HG03025 (cell line): Measurements from ENCODE around the gene LCN12.

ENCODE experiments used
- ATAC-seq: cut with Tn5 transposase; IDR thresholded peaks from one replicate; pipeline ENCODE4 v1.9.1; 2021; ENCODE audit warnings: mild to moderate bottlenecking, moderate library complexity; ENCODE audit not compliant: unreplicated experiment, low FRiP score

The LCN12 gene

DNA sequence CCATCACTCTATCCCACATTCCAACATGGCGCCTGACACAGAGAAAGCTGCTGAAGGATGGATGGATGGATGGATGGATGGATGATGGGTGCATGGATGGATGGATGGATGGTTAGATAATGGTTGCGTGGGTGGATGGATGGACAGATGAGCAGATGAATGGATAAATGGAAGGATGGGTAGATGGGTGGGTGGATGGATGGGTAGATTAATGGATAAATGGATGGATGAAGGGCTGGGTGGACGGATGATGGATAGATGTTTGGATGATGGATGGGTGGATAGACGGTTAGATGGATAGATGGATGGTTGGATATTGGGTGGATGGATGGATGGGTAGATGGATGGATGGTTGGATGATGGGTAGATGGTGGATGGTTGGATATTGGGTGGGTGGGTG, 4.5 kb downstream of the LCN12 start:
- no peak for ATAC-seq

DNA sequence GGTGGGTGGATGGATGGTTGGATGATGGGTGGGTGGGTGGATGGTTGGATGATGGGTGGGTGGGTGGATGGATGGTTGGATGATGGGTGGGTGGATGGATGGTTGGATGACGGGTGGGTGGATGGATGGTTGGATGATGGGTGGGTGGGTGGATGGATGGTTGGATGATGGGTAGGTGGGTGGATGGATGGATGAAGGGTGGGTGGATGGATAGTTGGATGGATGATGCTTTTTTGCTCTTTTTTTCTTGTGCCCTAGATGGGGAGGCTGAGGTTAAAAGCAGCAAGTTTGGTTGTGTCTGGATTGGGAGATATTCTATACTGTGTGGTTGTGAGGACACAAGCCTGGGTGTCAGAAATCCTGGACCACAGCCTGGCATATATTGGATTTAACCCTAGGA, 5.4 kb downstream of the LCN12 start:
- ATAC-seq, result no peak

DNA sequence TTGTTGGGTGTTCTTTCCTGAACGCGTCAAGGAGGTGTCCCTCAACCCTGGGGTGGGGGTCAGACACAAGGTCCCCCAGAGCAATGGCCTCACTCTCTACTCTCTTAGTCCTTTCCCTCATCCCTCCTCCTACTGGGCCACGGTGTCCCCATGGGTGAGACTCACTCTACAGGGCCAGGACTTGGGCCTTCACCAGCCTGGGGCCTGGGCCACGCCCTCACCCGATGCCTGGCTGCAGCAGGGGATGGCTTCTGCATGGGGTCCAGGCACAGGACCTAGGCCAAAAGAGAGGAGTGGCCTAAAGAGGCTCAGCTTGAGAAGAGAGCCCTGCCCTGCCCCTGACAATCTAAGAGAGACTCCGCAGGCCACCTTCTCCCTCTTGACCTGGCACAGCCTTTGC, 5.8 kb downstream of the LCN12 start:
- ATAC-seq, result no peak

DNA sequence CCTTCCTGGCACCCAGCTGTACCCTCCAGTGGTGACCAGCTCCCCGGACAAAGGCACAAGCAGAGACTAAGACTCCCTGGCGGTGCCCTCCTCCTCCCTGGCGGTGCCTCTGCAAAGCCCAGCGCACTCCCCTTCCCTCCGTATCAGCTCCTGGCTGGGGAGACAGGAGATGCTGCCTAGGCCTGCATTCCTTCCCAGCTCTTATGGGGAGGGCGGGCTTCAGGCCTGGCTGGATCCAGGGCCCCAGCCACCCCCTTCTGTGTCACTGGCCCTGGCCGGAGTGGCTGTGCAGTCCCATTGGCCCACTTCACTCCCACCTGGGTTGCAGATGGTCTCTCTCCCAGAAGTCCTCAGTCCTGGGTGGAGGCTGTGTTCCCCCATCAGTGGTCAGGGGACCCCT, 6.4 kb downstream of the LCN12 start:
- no peak for ATAC-seq

DNA sequence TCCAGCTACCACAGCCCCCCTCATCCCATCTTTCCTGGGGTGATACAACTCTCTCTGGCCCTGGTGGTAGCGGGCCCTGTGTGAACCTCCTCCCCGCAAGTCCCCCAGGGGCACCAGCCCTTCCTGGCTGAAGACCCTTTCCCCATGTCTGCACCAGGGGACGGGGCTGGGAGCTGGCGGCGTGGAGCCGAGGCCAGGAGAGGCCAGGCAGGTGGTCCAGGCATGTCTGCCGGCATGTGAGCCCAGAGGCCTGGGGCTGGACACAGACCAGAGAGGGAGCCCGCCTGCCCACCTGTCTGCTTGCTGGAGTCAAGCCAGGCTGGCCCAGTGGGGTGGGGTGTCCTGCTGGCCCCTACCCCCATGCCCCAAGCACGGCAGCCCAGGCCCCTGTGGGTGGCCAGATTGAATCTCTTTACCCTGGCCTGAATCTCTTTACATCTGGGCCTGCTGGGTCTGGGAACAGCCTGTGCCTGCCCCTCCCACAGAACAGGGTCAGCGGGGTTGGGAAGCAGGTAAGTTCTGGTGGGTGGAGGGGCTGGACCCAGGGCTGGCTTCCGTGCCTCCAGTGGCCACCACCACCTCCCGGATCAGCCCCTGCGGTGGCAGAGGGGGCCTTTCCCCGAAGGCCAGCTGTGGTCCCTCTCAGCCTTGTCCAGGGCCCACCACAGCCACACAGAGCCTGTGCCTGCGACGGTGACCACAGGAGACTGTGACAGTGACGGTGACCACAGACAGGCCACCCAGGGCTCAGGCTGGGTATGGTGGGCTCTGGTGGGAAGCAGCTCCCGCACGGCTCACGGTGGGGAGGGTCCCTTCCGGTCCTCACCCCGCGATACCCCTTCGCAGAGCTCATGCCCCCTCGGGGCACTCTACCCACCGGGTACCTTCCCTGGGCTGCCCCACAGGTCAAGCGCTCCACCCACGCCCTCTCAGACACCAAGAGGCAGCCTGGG, 7.1 kb downstream of the LCN12 start:
- no peak for ATAC-seq

DNA sequence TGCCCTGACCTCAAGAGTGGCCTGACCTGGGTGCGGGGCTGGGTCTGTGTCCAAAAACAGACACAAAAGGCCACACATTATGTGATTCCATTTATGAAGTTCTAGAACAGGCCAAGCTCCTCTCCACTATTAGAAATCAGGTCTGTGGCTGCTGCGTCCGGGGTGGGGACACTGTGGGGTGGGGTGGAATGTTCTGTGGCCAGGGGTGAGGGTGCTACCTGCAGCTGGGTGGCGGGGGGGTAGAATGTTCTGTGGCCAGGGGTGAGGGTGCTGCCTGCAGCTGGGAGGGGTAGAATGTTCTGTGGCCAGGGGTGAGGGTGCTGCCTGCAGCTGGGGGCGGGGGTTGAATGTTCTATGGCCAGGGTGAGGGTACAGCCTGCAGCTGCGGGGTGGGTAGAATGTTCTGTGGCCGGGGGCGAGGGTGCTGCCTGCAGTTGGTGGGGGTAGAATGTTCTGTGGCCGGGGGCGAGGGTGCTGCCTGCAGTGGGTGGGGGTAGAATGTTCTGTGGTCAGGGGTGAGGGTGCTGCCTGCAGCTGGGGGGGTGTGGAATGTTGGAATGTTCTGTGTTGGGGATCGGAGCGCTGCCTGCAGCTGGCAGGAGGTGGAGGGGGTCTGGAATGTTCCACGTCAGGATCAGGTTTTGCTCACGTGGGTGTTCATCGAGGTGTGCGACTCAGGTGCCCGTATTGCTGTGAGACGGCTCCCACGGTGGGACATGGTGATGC, 8.3 kb downstream of the LCN12 start:
- no peak for ATAC-seq

DNA sequence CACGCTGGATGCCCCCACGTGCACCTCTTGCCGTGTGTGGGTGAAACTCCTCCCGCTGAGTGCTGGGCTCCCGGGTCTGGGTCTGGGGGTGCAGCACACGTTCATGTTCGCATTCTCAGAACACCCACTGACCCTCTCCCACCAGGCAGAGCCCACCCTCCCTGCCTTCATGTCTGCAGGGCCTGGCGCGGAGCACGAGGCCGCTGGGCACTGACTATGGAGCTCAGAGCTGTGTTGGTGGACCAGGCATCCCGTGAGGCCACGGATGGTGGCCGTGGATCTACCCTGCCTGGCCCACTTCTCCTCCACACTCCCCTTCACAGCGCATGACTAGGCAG, 8.8 kb downstream of the LCN12 start:
- ATAC-seq, result no peak

DNA sequence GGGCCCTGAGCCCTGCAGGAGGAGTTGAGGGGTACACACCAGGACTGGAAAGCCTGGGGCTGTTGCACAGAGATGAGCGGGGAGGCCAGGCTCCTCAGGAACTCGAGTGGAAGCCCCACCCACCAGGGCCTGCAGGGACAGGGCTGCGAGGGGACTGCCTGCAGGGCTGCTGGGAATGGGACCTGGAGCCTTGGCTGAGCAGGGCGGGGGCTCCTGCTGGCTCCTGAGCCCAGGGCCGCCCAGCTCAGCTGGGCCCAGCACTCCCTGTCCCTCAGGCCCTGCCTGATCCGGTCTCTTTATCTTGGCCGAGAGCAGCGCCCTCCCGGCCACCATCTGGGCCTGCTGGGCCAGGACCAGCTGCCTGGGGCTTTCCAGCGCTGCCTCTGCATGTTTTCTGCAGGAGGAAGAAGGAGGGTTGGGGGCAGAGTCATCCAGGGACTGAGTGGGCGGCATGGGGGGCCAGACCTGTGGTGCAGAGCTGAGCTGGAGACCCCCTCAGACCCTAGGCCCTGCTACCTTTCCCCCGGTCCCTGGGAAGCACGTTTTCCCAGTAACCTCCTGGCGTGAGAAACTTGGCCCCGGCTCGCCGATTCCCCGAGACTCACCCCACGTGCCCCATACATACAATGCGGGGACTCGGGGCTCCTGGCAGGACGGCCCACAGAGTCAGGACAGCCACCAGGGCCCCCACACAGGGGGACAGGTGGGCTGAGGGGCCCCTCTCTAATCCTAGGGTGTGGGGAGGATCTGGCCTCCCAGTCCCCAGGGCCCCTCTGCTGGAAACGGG, 9.4 kb downstream of the LCN12 start:
- ATAC-seq, result no peak

DNA sequence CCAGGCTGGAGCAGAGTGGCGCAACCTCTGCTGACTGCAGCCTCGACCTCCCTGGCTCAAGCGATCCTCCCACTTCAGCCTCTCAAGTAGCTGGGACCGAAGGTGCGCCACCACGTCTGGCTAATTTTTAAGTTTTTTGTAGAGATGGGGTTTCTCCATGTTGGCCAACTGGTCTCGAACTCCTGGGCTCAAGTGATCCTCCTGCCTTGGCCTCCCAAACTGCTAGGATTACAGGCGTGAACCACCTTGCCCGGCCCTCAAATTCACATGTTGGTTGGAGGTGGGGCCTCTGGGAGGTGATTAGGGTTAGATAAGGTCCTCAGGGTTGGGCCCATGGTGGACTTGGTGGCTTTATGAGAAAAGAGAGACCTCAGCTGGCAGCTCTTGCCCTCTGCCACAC, 10.1 kb downstream of the LCN12 start:
- ATAC-seq, result no peak

DNA sequence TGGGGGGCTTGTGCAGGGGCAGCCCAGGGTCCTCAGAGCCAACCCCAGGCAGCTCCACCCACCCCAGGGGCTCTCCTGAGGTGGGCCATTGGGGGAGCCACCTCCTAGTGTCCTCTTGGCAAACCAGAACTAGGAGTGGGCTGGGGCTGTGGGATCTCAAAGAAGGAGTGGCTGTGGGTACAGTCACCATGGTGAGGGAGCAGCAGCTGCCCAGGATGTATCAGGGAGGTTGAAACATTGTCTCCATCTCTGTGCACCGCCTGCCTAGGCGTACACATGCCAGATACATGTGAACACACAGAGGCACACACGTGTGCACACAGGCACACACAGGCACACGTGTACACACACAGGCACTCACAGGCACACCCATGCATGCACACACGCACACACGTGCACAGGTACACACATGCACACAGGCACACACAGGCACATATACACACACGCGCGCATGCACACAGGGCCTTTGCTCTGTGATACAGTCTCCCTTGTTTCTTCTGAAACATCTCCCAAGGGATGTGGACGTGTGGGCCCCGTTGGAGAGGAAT, 10.7 kb downstream of the LCN12 start:
- ATAC-seq, result no peak

DNA sequence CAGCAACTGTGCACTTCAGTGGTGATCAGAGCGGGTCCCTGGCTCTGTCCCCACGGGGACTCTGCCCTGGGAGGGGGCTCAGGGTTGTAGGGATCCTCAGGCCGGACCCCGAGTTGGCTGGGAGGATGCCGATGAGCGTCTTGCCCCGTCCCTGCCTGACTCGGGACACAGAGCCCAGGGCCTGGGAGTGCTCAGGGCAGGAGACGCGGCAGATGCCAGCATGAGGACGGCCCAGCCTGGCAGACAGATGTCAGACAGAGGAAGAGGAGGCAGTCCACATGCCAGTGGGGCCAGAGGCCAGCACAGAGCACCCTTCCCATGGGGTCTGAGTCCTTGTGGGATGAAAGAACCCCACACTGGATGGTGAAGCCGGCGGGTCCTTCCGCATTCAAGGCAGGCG, 11.3 kb downstream of the LCN12 start:
- ATAC-seq, result no peak

DNA sequence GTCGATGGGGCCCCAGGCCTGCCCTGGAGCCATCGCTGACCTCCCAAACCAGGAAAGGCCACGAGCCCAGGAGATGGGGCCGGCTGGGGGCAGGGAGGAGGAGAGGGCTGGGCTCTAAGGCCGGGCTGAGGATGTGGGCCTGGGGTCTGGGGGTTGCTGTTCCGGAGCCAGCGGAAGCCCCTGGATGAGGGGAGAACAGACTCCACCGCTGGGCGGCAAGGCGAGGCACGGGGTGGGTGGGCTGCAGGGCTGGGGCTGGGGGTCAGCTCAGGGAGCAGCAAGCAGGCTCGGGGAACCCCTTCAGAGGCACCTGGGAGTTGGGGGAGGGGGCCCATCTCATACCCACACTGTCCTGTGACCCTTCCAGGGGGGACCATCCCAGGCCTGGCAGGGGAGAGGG, 11.7 kb downstream of the LCN12 start:
- no peak for ATAC-seq

DNA sequence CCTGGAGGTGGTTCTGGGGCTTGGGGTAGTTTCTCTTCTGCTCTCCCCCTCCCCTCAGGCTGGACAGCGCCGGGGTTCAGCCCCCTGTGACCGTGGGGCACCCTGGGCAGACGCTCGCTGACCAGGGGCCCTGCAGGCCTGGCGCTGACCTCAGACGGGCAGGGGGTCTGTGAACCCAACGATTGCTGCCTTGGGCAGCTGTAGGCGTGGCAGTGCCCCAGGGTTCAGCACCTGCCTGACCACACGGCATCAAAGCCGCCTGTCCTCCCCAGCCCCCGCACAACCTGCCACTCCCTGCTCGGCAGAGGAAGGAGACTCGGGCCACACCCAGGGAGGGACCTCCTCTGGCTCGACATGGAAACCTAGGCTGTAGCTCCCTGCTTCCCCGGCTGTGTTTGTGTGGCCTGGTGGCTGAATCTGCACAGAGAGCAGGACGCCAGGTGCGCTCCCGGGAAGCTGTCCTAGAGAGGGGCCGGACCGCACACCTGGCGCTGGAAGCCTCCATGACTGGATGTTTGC, 12.2 kb downstream of the LCN12 start:
- ATAC-seq, result no peak

DNA sequence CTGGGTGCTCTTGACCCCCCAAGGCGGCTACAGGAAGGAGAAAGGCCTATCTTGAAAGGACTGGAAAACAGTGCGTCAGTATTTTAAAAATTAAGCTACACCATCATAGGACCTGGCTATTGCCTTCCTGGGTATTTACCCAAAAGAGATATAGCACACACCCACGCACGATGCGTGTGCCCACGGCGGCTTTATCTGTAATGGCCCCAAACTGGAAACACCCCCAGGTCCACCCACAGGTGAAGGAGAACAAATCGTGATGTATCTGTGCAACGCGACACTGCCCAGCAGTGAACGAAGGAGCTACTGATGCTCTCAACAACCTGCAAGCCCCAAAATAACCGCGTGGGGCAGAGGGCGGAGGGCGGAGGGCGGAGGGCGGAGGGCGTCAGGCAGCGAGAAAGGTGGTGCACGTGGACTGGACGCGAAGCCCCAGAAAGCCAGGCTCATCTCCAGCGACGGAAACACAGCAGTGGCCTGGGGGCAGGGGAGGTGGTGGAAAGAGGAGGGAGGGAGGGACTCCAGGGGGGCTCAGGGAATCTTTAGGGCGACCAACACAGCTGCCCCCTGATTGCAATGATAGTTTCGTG, 12.9 kb downstream of the LCN12 start:
- no peak for ATAC-seq

DNA sequence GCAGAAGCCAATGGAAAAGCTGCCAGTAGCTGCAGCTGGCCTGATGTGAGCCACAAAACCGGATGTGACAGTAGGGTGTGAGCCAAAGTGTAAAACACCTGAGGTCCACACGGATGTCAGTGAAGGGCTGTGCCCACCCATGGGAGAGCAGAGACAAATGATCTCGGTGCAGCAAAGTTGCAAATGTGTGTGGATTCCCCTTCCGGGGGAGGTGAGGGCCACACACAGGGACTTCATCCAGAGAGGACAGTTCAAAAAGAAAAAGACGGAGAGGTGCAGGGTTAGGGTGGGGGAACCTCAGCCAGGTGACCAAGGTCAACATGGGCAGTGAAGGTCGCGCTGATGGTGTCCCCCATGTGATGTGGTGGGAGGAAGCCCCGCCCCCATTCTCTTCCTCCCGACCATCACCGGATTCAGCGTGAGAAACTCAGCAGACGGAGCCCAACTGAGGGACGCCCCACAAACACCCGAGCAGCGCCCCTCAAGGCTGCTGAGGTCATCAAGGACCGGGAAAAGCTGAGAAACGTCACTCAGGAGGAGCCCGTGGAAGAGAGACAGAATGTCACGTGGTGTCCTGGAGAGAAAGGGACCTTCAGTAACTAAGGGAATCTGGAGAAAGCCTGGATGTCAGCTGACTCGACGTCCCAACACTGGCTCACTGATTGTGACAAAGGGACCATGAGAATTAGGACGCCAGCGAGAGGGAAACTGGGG, 13.9 kb downstream of the LCN12 start:
- ATAC-seq, result no peak

DNA sequence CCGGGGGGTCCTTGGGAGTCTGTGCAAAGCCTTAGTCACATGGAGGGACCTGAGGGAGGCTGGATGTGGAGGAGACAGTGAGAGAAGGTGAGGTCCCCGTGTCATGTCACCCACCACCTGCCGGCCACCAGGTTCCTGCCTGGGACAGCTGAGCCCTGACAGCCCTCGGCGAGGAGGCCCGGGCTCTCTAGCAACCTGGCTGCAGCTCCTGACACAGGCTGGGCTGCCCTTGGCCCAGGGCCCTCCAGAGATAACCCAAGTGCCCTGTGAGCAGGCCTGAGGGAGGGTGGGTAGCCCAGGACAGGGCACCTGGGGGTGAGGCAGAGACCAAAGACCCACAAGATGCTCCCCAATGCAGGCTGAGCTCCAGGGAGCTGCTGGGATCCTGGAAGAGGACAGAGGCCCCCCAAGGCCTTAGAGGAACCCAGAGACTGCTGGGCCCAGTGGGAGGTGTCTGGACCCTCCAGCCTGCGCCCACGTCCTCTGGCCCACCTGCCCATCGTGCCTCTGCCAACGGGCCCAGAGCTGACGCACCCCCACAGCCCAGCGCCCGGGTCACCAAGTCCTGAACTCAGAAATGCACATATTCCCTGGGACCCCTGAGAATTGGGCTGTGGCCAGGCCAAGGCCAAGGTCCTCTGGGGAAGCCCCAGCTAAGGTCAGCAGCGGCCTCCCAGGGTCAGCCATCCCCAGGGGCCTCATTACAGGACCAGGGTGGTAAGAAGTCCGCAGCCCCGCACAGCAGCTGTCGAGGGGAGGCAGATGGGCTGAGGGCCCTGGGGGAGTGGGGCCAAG, 16.5 kb downstream of the LCN12 start:
- no peak for ATAC-seq

DNA sequence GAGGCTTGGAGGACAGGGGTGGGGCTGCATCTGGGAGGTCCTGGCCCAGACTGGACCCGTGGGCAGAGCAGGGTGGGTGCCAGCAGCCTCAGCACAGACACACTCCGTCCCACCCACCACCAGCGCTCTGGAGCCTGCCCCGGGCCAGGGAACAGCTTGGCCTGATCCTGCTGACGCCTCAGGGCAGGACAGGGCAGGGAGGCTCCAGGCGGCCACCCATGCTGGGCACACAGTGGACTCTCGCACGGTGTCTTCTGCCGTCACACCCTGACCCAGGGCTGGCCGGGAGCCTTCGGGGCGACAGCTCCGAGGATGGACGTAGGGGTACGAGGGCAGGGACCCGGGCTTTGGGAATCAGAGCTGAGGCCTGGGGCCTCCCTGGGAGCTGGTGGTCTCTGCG, 17.1 kb downstream of the LCN12 start:
- ATAC-seq, result no peak

DNA sequence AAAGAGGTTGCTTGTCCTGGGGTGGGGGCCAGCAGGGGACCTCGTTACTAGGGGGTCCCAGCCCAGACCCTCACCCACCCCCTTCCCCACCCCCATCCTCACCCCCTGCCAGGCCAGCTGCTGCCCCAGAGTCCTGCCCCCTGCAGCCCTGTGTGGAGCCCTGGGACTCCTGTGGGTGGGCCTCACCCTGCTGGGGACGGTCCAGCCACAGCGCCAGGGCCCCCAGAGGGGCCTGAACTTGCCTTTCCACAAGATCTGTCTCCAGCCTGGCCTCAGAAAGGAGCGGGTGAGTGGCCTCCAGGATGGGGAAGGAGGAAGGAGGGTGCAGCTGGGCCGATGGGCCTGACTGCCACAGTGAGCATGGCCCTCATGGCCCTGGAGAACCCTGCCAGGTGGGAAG, 17.7 kb downstream of the LCN12 start:
- ATAC-seq, result no peak

DNA sequence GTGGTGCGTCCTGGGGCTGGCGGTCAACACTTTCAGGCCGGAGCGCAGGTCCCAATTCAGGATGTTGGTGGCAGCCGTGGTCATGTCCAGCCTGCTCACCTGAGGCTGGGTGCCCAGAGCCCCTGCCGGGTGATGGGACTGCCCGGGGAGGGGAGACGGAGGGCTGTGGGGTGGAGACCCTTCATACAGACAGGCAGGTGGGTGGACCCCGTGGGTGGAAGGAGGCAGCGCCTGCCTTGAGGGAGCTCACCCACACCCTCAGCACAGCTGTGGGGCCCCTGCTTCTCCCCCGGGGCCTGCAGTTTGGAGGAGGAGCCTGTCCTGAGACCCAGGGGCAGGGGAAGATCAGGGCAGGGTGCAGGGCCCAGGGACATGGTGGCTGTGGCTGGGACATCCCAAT, 18.3 kb downstream of the LCN12 start:
- ATAC-seq, result no peak
